Measurements from ENCODE around the gene RPAP2.
"Not testable (repeated sequence)": the region's sequence is repeated elsewhere in the genome, so short reads cannot be mapped to it uniquely, and the experiment has no call there.

Gene RPAP2

GRCh38 chr1:92376345-92376744 is 77.5 kb downstream of the RPAP2 start:
- no peak for DNase-seq (ENCODE audit: low spot score)

GRCh38 chr1:92377991-92378390 is 79.1 kb downstream of the RPAP2 start:
- DNase-seq (ENCODE audit: low spot score), result not testable (repeated sequence)

- DNase-seq (ENCODE audit: low spot score), result no peak
Observed at GRCh38 chr1:92380867-92381266, 82.0 kb downstream of the RPAP2 start.

- DNase-seq (ENCODE audit: low spot score), result not testable (repeated sequence)
Observed at GRCh38 chr1:92393966-92394365, 95.1 kb downstream of the RPAP2 start.

GRCh38 chr1:92398519-92398918 is 99.7 kb downstream of the RPAP2 start:
- DNase-seq (ENCODE audit: low spot score), result no peak

GRCh38 chr1:92399076-92399475 is 100.2 kb downstream of the RPAP2 start:
- DNase-seq (ENCODE audit: low spot score), result no peak

- no peak for DNase-seq (ENCODE audit: low spot score)
Observed at GRCh38 chr1:92404661-92405060, 105.8 kb downstream of the RPAP2 start.

GRCh38 chr1:92408825-92409224 is 110.0 kb downstream of the RPAP2 start:
- no peak for DNase-seq (ENCODE audit: low spot score)

GRCh38 chr1:92409946-92410549 is 111.2 kb downstream of the RPAP2 start:
- DNase-seq (ENCODE audit: low spot score), result no peak

- no peak for DNase-seq (ENCODE audit: low spot score)
Observed at GRCh38 chr1:92410706-92411105, 111.8 kb downstream of the RPAP2 start.

GRCh38 chr1:92411511-92411910 is 112.7 kb downstream of the RPAP2 start:
- no peak for DNase-seq (ENCODE audit: low spot score)

GRCh38 chr1:92419642-92420041 is 120.8 kb downstream of the RPAP2 start:
- DNase-seq (ENCODE audit: low spot score), result no peak

GRCh38 chr1:92424381-92424780 is 125.5 kb downstream of the RPAP2 start:
- no peak for DNase-seq (ENCODE audit: low spot score)

GRCh38 chr1:92425617-92426016 is 126.8 kb downstream of the RPAP2 start:
- no peak for DNase-seq (ENCODE audit: low spot score)

- DNase-seq (ENCODE audit: low spot score), result no peak
Observed at GRCh38 chr1:92430030-92430429, 131.2 kb downstream of the RPAP2 start.

GRCh38 chr1:92434572-92434971 is 135.7 kb downstream of the RPAP2 start:
- not testable (repeated sequence) for DNase-seq (ENCODE audit: low spot score)

GRCh38 chr1:92439291-92439690 is 140.4 kb downstream of the RPAP2 start:
- DNase-seq (ENCODE audit: low spot score), result no peak

GRCh38 chr1:92441316-92441696 is 142.4 kb downstream of the RPAP2 start:
- DNase-seq (ENCODE audit: low spot score), result no peak

GRCh38 chr1:92441697-92442342 is 143.0 kb downstream of the RPAP2 start:
- DNase-seq (ENCODE audit: low spot score), result no peak

- DNase-seq (ENCODE audit: low spot score), result no peak
Observed at GRCh38 chr1:92442351-92442750, 143.5 kb downstream of the RPAP2 start.

GRCh38 chr1:92443893-92444292 is 145.0 kb downstream of the RPAP2 start:
- DNase-seq (ENCODE audit: low spot score), result no peak

GRCh38 chr1:92444351-92444750 is 145.5 kb downstream of the RPAP2 start:
- DNase-seq (ENCODE audit: low spot score), result no peak

GRCh38 chr1:92445865-92446264 is 147.0 kb downstream of the RPAP2 start:
- DNase-seq (ENCODE audit: low spot score), result no peak

- DNase-seq (ENCODE audit: low spot score), result no peak
Observed at GRCh38 chr1:92446546-92446945, 147.7 kb downstream of the RPAP2 start.
